ENCODE data around the gene ING3.

ING3 gene

DNA sequence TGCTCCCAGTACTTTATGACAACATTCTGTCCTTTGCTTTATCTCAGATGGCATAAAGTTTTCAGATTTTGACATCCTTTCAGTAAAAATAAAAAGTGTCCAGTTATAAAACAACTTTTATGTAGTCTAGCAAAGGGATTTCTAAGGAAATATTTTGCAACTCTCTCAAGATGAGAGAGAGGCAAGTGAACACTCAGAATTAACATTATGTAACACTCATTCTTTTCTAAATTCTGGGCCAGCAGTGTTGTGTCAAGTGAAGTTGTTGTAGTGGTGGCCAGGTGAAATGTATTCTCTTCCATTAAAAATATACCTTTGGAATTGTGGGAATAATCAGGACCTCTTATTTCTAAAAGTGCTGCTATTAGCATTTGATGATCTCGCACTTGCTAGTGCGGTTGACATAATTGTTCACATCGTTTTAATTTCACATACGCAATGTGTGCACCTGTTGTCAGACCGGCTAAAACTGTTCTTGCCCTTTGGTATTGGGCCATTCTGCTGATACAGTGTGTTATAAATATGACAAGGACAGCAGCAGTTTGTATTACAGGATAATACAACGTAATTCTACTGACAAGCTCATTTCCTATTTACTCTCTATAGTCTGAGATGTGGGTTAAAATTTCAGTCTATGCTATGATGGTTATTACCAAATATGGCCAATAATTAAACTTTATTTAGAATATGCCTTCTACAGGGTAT, 61.7 kb downstream of the ING3 start:
- H4K20me1 ChIP-seq (ENCODE audit: insufficient read depth, low read length, poor library complexity, severe bottlenecking) = no peaks in the 10 kb centered on the region
- no peaks in the 10 kb centered on the region for H3K36me3 ChIP-seq (ENCODE audit: insufficient read depth, low read length)
- no peaks in the 10 kb centered on the region for H3F3A ChIP-seq (ENCODE audit: low read depth)
- no peaks in the 10 kb centered on the region for H3K27me3 ChIP-seq (ENCODE audit: insufficient read depth, low read length, poor library complexity, severe bottlenecking)
- no peak overlapping the region for H2AFZ ChIP-seq (ENCODE audit: low read length)
- no peak overlapping the region for H3K4me2 ChIP-seq (ENCODE audit: low read depth, low read length, poor library complexity, severe bottlenecking)
- H3K9me2 ChIP-seq (replicated peaks; ENCODE audit: low read depth, low read length) = no peaks in the 10 kb centered on the region
- TF ChIP-seq EZH2phosphoT487 (IDR thresholded peaks at IDR 0.05; ENCODE audit: borderline replicate concordance) = no peak
- TF ChIP-seq, protein P1, sequence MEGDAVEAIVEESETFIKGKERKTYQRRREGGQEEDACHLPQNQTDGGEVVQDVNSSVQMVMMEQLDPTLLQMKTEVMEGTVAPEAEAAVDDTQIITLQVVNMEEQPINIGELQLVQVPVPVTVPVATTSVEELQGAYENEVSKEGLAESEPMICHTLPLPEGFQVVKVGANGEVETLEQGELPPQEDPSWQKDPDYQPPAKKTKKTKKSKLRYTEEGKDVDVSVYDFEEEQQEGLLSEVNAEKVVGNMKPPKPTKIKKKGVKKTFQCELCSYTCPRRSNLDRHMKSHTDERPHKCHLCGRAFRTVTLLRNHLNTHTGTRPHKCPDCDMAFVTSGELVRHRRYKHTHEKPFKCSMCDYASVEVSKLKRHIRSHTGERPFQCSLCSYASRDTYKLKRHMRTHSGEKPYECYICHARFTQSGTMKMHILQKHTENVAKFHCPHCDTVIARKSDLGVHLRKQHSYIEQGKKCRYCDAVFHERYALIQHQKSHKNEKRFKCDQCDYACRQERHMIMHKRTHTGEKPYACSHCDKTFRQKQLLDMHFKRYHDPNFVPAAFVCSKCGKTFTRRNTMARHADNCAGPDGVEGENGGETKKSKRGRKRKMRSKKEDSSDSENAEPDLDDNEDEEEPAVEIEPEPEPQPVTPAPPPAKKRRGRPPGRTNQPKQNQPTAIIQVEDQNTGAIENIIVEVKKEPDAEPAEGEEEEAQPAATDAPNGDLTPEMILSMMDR (conservative IDR thresholded peaks at IDR 0.05; ENCODE audit: low read length) = no peak
- H3K9me3 ChIP-seq (ENCODE audit: insufficient read depth, low read depth, low read length) = no peaks in the 10 kb centered on the region
- H3K79me2 ChIP-seq (ENCODE audit: insufficient read depth, low read length) = no peaks in the 10 kb centered on the region
- no peaks in the 10 kb centered on the region for H3K4me1 ChIP-seq (ENCODE audit: insufficient read depth, low read length, poor library complexity, severe bottlenecking)
- no peak overlapping the region for H3K4me3 ChIP-seq (ENCODE audit: low read length, poor library complexity, severe bottlenecking)
- no peak overlapping the region for H3K9ac ChIP-seq (ENCODE audit: low read depth, low read length, poor library complexity, severe bottlenecking)

DNA sequence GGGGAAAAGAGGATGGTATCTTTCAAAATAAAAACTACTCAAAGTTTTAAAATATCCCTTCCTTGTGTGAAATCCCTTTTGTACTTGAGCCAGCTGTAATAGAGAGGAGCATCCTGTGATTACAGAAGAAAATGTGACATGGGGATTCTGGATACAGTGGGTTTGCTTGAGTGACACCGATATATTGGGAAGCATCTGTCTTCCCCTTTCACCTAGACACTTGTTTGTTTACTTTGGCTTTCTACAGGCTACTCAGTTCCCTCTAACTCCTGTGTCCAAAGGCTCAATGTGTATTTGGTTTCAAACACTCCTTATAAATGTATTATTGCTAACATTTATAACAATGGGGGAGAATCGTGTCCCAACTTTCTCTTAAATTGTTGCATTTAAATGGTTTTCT, 62.3 kb downstream of the ING3 start:
- no peak overlapping the region for H3K9ac ChIP-seq (ENCODE audit: low read depth, low read length, poor library complexity, severe bottlenecking)
- no peak for TF ChIP-seq EZH2phosphoT487 (IDR thresholded peaks at IDR 0.05; ENCODE audit: borderline replicate concordance)
- TF ChIP-seq, protein P1 (conservative IDR thresholded peaks at IDR 0.05; ENCODE audit: low read length) = no peak
- no peak overlapping the region for H3K4me3 ChIP-seq (ENCODE audit: low read length, poor library complexity, severe bottlenecking)
- H3K9me2 ChIP-seq (replicated peaks; ENCODE audit: low read depth, low read length) = no peaks in the 10 kb centered on the region
- no peaks in the 10 kb centered on the region for H3K27me3 ChIP-seq (ENCODE audit: insufficient read depth, low read length, poor library complexity, severe bottlenecking)
- no peak overlapping the region for H3K4me2 ChIP-seq (ENCODE audit: low read depth, low read length, poor library complexity, severe bottlenecking)
- H3K9me3 ChIP-seq (ENCODE audit: insufficient read depth, low read depth, low read length) = no peaks in the 10 kb centered on the region
- no peaks in the 10 kb centered on the region for H3K36me3 ChIP-seq (ENCODE audit: insufficient read depth, low read length)
- no peak overlapping the region for H2AFZ ChIP-seq (ENCODE audit: low read length)
- H3F3A ChIP-seq (ENCODE audit: low read depth) = no peaks in the 10 kb centered on the region
- H3K79me2 ChIP-seq (ENCODE audit: insufficient read depth, low read length) = no peaks in the 10 kb centered on the region
- H4K20me1 ChIP-seq (ENCODE audit: insufficient read depth, low read length, poor library complexity, severe bottlenecking) = no peaks in the 10 kb centered on the region
- no peaks in the 10 kb centered on the region for H3K4me1 ChIP-seq (ENCODE audit: insufficient read depth, low read length, poor library complexity, severe bottlenecking)

DNA sequence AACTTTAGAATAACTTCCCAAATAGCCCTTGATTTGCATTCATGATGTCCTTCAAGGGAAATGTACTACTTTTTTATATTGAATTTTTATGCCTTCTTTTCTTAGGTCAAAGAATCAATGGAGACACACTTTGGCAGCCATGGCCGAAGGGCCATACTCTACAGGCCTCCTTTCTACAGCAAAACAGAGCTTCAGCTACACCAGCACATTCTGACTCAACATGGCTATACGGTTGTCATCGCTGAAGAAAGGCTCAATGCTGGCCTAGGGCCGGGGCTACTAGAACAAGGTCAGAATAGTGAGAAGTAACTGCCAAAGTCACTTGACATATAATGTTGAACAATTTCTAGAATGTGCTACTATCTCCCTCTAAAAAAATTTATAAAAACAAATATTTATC, 65.0 kb downstream of the ING3 start:
- no peak overlapping the region for H3K4me3 ChIP-seq (ENCODE audit: low read length, poor library complexity, severe bottlenecking)
- H3K79me2 ChIP-seq (ENCODE audit: insufficient read depth, low read length) = no peaks in the 10 kb centered on the region
- no peak overlapping the region for H3K4me2 ChIP-seq (ENCODE audit: low read depth, low read length, poor library complexity, severe bottlenecking)
- no peak overlapping the region for H2AFZ ChIP-seq (ENCODE audit: low read length)
- TF ChIP-seq, protein P1 (conservative IDR thresholded peaks at IDR 0.05; ENCODE audit: low read length) = no peak
- TF ChIP-seq EZH2phosphoT487 (IDR thresholded peaks at IDR 0.05; ENCODE audit: borderline replicate concordance) = no peak
- no peaks in the 10 kb centered on the region for H3F3A ChIP-seq (ENCODE audit: low read depth)
- no peaks in the 10 kb centered on the region for H3K36me3 ChIP-seq (ENCODE audit: insufficient read depth, low read length)
- H3K9me3 ChIP-seq (ENCODE audit: insufficient read depth, low read depth, low read length) = no peaks in the 10 kb centered on the region
- no peaks in the 10 kb centered on the region for H4K20me1 ChIP-seq (ENCODE audit: insufficient read depth, low read length, poor library complexity, severe bottlenecking)
- H3K9me2 ChIP-seq (replicated peaks; ENCODE audit: low read depth, low read length) = no peaks in the 10 kb centered on the region
- H3K27me3 ChIP-seq (ENCODE audit: insufficient read depth, low read length, poor library complexity, severe bottlenecking) = no peaks in the 10 kb centered on the region
- no peak overlapping the region for H3K9ac ChIP-seq (ENCODE audit: low read depth, low read length, poor library complexity, severe bottlenecking)
- no peaks in the 10 kb centered on the region for H3K4me1 ChIP-seq (ENCODE audit: insufficient read depth, low read length, poor library complexity, severe bottlenecking)

All from Loucy (cell line).